K562 (cell line): Measurements from ENCODE around the gene KIF3B. TPM values are rescaled to one million over a fixed set of nuclear protein-coding genes. Genes with fewer than 3 reads are reported as not detected.

Experiments used
- GATAD2A ChIP-seq: fragments of 450-650 bp; IDR thresholded peaks from 2 replicates; pipeline ENCODE4 v1.6.1; 2017
- L3MBTL2 ChIP-seq: fragments of 450-650 bp; IDR thresholded peaks from 2 replicates; pipeline ENCODE4 v1.6.1; 2016; ENCODE audit warnings: mild to moderate bottlenecking, moderate library complexity
- MEIS2 ChIP-seq: fragments of 450-650 bp; IDR thresholded peaks from 2 replicates; pipeline ENCODE4 v1.6.1; 2014; ENCODE audit warnings: mild to moderate bottlenecking; ENCODE audit not compliant: partially characterized antibody
- MXD1 ChIP-seq: fragments of 250-450 bp; sonication (Bioruptor Pico); IDR thresholded peaks from 2 replicates; pipeline ENCODE4 v1.8.0; 2021; ENCODE audit warnings: borderline replicate concordance, mild to moderate bottlenecking, moderate library complexity; ENCODE audit not compliant: poor library complexity, severe bottlenecking
- POLR3G ChIP-seq: IDR thresholded peaks from 2 replicates; pipeline ENCODE4 v1.6.1; 2011; ENCODE audit not compliant: insufficient read length, insufficient replicate concordance; ENCODE audit errors: extremely low read depth
- PURB ChIP-seq: sonication (generic); formaldehyde crosslinking; IDR thresholded peaks from 2 replicates; pipeline ENCODE4 v1.9.0; 2021; ENCODE audit warnings: low read depth, mild to moderate bottlenecking, missing genetic modification reagents
- ZNF324 ChIP-seq: fragments of 250-450 bp; sonication (Bioruptor Pico); IDR thresholded peaks from 2 replicates; pipeline ENCODE4 v1.4.0; 2020; ENCODE audit warnings: mild to moderate bottlenecking
- ZNF609 ChIP-seq: sonication (generic); formaldehyde crosslinking; IDR thresholded peaks from 2 replicates; pipeline ENCODE4 v1.8.1; 2023; ENCODE audit warnings: missing genetic modification reagents, mild to moderate bottlenecking, borderline replicate concordance
- polyA plus RNA-seq, 8 experiments: library from polyadenylated mRNA; depleted of rRNA in 4 of 8; stranded (reverse) in 5 of 8; unstranded in 3 of 8; fragments of >200 nt; fragmentation: Nextera tagmentation in 2 of 8; fragmentation: Illumina TruSeq in 1 of 8; extraction: Ambion mirVana in 2 of 8; extraction: Trizol in 1 of 8; gene quantifications; 2 replicates each; pipeline versions ENCODE4 v1.2.1 to v1.2.3, GENCODE V29; 2011 to 2014; ENCODE audit warnings: inconsistent platforms in 1 of 8, missing spikeins in 1 of 8
- total RNA-seq, 7 experiments: library from RNA; depleted of rRNA in 6 of 7; stranded (reverse); fragments of >200 nt in 6 of 7; fragmentation: Illumina TruSeq in 2 of 7; extraction: Trizol in 2 of 7; gene quantifications; 2 replicates each; pipeline versions ENCODE4 v1.2.1 to v1.2.3, GENCODE V29; 2011 to 2021; ENCODE audit warnings: low replicate concordance in 1 of 7

Gene KIF3B
- total and polyA plus RNA-seq, 9 of the 15 experiments (the other 6 are each of a cell fraction or from before 2014, with no cell fraction given) = 2.9 to 12.3 (median 8.6) TPM

GRCh38 chr20:32357375-32357868 lies 80.0 kb downstream of the KIF3B start (continued):
- TF ChIP-seq MXD1 (CRISPR knock-in tag) (no peak), PURB (CRISPR knock-in tag) (no peak), L3MBTL2 (no peak), MEIS2 (no peak), POLR3G (no peak), ZNF324 (CRISPR knock-in tag) (no peak), ZNF609 (CRISPR knock-in tag) (no peak), GATAD2A (no peak)
